ENCODE measurements around the gene PSMA7. TPM values are rescaled to one million over a fixed set of nuclear protein-coding genes. Genes with fewer than 3 reads are reported as not detected.
A peak's percentile ranks its signal among the peaks of the same experiment; 100 is the strongest.

PSMA7 gene
- polyA plus RNA-seq, 1 of the 3 experiments (the other 2 are of a cell fraction), result 801 TPM

DNA sequence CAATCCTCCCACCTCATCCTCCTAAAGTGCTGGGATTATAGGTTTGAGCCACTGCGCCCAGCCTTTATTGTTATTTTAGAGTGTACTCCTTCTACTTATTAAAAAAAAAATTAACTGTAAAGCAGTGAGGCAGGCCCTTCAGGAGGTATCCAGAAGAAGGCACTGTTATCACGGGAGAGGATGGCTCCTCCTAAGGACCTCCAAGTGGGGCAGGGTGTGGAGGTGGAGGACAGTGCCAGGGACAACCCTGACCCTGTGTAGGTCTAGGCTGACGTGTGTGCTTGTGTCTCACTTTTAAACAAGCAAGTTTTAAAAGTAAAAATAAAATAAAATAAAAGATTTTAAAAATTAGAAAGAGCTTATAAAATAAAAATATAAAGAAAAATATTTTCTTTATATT lies 53.8 kb downstream of the PSMA7 start:
- WGBS (ENCODE audit: low lambda C conversion rate), result 24% methylated on average over 3 of the region's 3 CpGs
- no peaks in the 10 kb centered on the region for H3K36me3 ChIP-seq (replicated peaks in 1 of 2; ENCODE audit: control insufficient read depth in 1 of 2, insufficient read depth in 2 of 2, low read length in 1 of 2)
- H3F3A ChIP-seq (replicated peaks; ENCODE audit: insufficient read depth), result no peaks in the 10 kb centered on the region
- no peaks in the 10 kb centered on the region for H3K79me2 ChIP-seq (ENCODE audit: insufficient read depth)
- ChIA-PET CTCF (interaction anchor here (0.6 kb wide), 1 partner anchor 24 kb away, joined by 3 read pairs; no protein-coding TSS in a partner anchor), POLR2A (interaction anchor here (1.2 kb wide), 1 partner anchor 23 kb away, joined by 6 read pairs; the partner anchor contains the start of gene TAF4)
- no peaks in the 10 kb centered on the region for H3K4me1 ChIP-seq (ENCODE audit: control insufficient read depth in 1 of 2, insufficient read depth in 2 of 2, low read depth in 1 of 2, low read length in 1 of 2)
- H4K20me1 ChIP-seq (ENCODE audit: insufficient read depth), result no peaks in the 10 kb centered on the region
- no peaks in the 10 kb centered on the region for H3K9me2 ChIP-seq
- no peak overlapping the region for H3K4me3 ChIP-seq (ENCODE audit: low read depth in 2 of 2, low read length in 1 of 2)
- no peak overlapping the region for H2AFZ ChIP-seq (ENCODE audit: low read depth)
- H3K4me2 ChIP-seq, result no peak overlapping the region
- DNase-seq, result no peak
- H3K9me3 ChIP-seq, result no peaks in the 10 kb centered on the region
- no peak overlapping the region for H3K27ac ChIP-seq (ENCODE audit: low read depth in 2 of 2, low read length in 1 of 2)
- H3K9ac ChIP-seq, result no peak overlapping the region
- no peaks in the 10 kb centered on the region; the same call in 1 of the 2 replicates for H3K27me3 ChIP-seq (ENCODE audit: insufficient read depth)
- TF ChIP-seq USF2 (IDR thresholded peaks at IDR 0.05; ENCODE audit: borderline replicate concordance, low read depth, low read length), result no peak
- no peak for TF ChIP-seq NRF1 (IDR thresholded peaks at IDR 0.05; ENCODE audit: low read depth, low read length)
- no peak for TF ChIP-seq REST (IDR thresholded peaks at IDR 0.05; ENCODE audit: low read depth, low read length)

GRCh38 chr20:62088258-62089127 lies 54.7 kb downstream of the PSMA7 start:
- CTCF ChIA-PET, result interaction anchor here (0.6 kb wide), 1 partner anchor 8 kb away, joined by 3 read pairs; no protein-coding TSS in a partner anchor

More at GRCh38 chr20:62088258-62089127, 54.7 kb downstream of the PSMA7 start:
- Histone ChIP-seq H3K4me3 (ENCODE audit: low read depth in 2 of 2, low read length in 1 of 2) (no peak overlapping the region), H2AFZ (ENCODE audit: low read depth) (no peak overlapping the region), H3K9ac (no peak overlapping the region), H3K27me3 (ENCODE audit: insufficient read depth) (no peaks in the 10 kb centered on the region; the same call in 1 of the 2 replicates), H3K79me2 (ENCODE audit: insufficient read depth) (no peaks in the 10 kb centered on the region), H3K9me3 (no peaks in the 10 kb centered on the region), H3K36me3 (replicated peaks in 1 of 2; ENCODE audit: control insufficient read depth in 1 of 2, insufficient read depth in 2 of 2, low read length in 1 of 2) (no peaks in the 10 kb centered on the region), H4K20me1 (ENCODE audit: insufficient read depth) (no peaks in the 10 kb centered on the region), H3K4me2 (no peak overlapping the region), H3K27ac (ENCODE audit: low read depth in 2 of 2, low read length in 1 of 2) (no peak overlapping the region), H3K4me1 (ENCODE audit: control insufficient read depth in 1 of 2, insufficient read depth in 2 of 2, low read depth in 1 of 2, low read length in 1 of 2) (no peaks in the 10 kb centered on the region), H3K9me2 (no peaks in the 10 kb centered on the region), H3F3A (replicated peaks; ENCODE audit: insufficient read depth) (no peaks in the 10 kb centered on the region)
- POLR2A ChIA-PET, result no interaction called here
- TF ChIP-seq EZH2phosphoT487 (IDR thresholded peaks at IDR 0.05; ENCODE audit: borderline replicate concordance, low read depth) (no peak), FOSL2 (IDR thresholded peaks at IDR 0.05; ENCODE audit: borderline replicate concordance, low read depth) (peak; percentile 43; the same call in 1 of the 2 replicates), RAD21 (IDR thresholded peaks at IDR 0.05; ENCODE audit: low read length) (no peak), SMC3 (IDR thresholded peaks at IDR 0.05; ENCODE audit: low read depth, low read length) (no peak), ELF1 (IDR thresholded peaks at IDR 0.05) (no peak)
- TF ChIP-seq, protein P1, sequence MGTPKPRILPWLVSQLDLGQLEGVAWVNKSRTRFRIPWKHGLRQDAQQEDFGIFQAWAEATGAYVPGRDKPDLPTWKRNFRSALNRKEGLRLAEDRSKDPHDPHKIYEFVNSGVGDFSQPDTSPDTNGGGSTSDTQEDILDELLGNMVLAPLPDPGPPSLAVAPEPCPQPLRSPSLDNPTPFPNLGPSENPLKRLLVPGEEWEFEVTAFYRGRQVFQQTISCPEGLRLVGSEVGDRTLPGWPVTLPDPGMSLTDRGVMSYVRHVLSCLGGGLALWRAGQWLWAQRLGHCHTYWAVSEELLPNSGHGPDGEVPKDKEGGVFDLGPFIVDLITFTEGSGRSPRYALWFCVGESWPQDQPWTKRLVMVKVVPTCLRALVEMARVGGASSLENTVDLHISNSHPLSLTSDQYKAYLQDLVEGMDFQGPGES (IDR thresholded peaks at IDR 0.05; ENCODE audit: low read depth, low read length), result no peak
- WGBS (ENCODE audit: low lambda C conversion rate), result 36% methylated on average over 15 of the region's 15 CpGs
- DNase-seq, result no peak
